GM12878 (cell line): ENCODE data around the gene ASB3. TPM values are rescaled to one million over a fixed set of nuclear protein-coding genes. Genes with fewer than 3 reads are reported as not detected.

Source experiments
- ATAC-seq: fragments of 200-7000 bp; cut with Tn5 transposase; 3 replicates; pipeline ENCODE4 v1.9.1; 2020; ENCODE audit warnings: mild to moderate bottlenecking, moderate library complexity
- BruUV-seq: library from RNA; stranded (reverse); fragments of 400-500 nt; replicated peaks from 2 replicates; lab custom pipeline; 2021; lab: Mats Ljungman, UMichigan
- CTCF ChIA-PET: fragments of 300-600 bp; sonication (Branson Sonifier 250); formaldehyde crosslinking; extraction: SDS; loops from one replicate; lab custom pipeline; 2021; ENCODE audit warnings: inconsistent platforms; lab: Yijun Ruan, JAX
- POLR2A ChIA-PET: fragments of 350-600 bp; formaldehyde crosslinking; extraction: SDS; loops from one replicate; lab custom pipeline; 2021; ENCODE audit warnings: inconsistent platforms; lab: Charles Lee
- RAD21 ChIA-PET: fragments of 300-600 bp; sonication (Branson Sonifier 250); formaldehyde crosslinking; loops from one replicate; lab custom pipeline; 2023; ENCODE audit warnings: antibody characterized with exemption; ENCODE audit not compliant: unreplicated experiment; lab: Charles Lee
- SMC1A ChIA-PET: fragments of 300-600 bp; sonication (Branson Sonifier 250); formaldehyde crosslinking; loops from one replicate; lab custom pipeline; 2023; ENCODE audit not compliant: unreplicated experiment, uncharacterized antibody; lab: Charles Lee
- DNase-seq: peaks from one replicate; pipeline ENCODE4 v3.0.0-alpha.2; 2011; ENCODE audit warnings: low read depth, low spot score
- FAIRE-seq: peaks from 3 replicates; lab custom pipeline; 2011; peaks lifted over from hg19 to GRCh38; lab: Jason Lieb, UNC
- H2AFZ ChIP-seq: 2 replicates; pipeline ENCODE4 v1.6.0; 2011; ENCODE audit warnings: low read depth, low read length, control low read depth; ENCODE audit not compliant: control insufficient read depth
- H3K27ac ChIP-seq: 2 replicates; pipeline ENCODE4 v1.5.1; 2011; ENCODE audit warnings: control low read depth; ENCODE audit not compliant: control insufficient read depth, insufficient read depth
- H3K27me3 ChIP-seq, 2 experiments: replicated peaks in 1 of 2; 2 replicates each; pipeline versions ENCODE4 v1.6.0 to v1.6.1; 2011; ENCODE audit warnings: low read length in 1 of 2; ENCODE audit not compliant: control insufficient read depth in 2 of 2, insufficient read depth in 2 of 2
- H3K36me3 ChIP-seq, 2 experiments: 2 replicates each; pipeline ENCODE4 v1.5.1; 2011; ENCODE audit warnings: low read length in 1 of 2; ENCODE audit not compliant: control insufficient read depth in 2 of 2, insufficient read depth in 2 of 2
- H3K4me1 ChIP-seq: 2 replicates; pipeline ENCODE4 v1.6.1; 2011; ENCODE audit warnings: mild to moderate bottlenecking, low read length, moderate library complexity, mixed read lengths; ENCODE audit not compliant: control insufficient read depth, insufficient read depth
- H3K4me2 ChIP-seq: 2 replicates; pipeline ENCODE4 v1.6.0; 2011; ENCODE audit warnings: control low read depth; ENCODE audit not compliant: control insufficient read depth, insufficient read depth
- H3K4me3 ChIP-seq: fragments of 200-600 bp; sonication (generic); 2 replicates; pipeline ENCODE4 v1.5.1; 2016
- H3K79me2 ChIP-seq: 2 replicates; pipeline ENCODE4 v1.6.0; 2011; ENCODE audit warnings: low read length; ENCODE audit not compliant: control insufficient read depth, insufficient read depth
- H3K9ac ChIP-seq: 2 replicates; pipeline ENCODE4 v1.8.0; 2011; ENCODE audit warnings: low read length, control low read depth, mixed read lengths; ENCODE audit not compliant: control insufficient read depth, insufficient read depth
- H3K9me3 ChIP-seq: replicated peaks from 3 replicates; pipeline ENCODE4 v1.5.1; 2011; ENCODE audit warnings: mild to moderate bottlenecking, low read length; ENCODE audit not compliant: control insufficient read depth, insufficient read depth
- H4K20me1 ChIP-seq: 2 replicates; pipeline ENCODE4 v1.6.0; 2011; ENCODE audit not compliant: control insufficient read depth, insufficient read depth
- CEBPB ChIP-seq, 2 experiments: fragments of 150-350 bp in 1 of 2; IDR thresholded peaks; 2 replicates each; pipeline ENCODE4 v1.6.1; 2012 to 2014; ENCODE audit warnings: low read depth in 2 of 2, low read length in 2 of 2, borderline replicate concordance in 1 of 2, inconsistent platforms in 1 of 2
- CEBPZ ChIP-seq: fragments of 150-350 bp; IDR thresholded peaks from 2 replicates; pipeline ENCODE4 v1.6.1; 2016; ENCODE audit warnings: low read depth, low read length
- CHD2 ChIP-seq: IDR thresholded peaks from 2 replicates; pipeline ENCODE4 v1.6.1; 2011; ENCODE audit warnings: low read depth, low read length, improper control_type of control experiment, borderline replicate concordance
- E4F1 ChIP-seq: fragments of 450-650 bp; IDR thresholded peaks from 2 replicates; pipeline ENCODE4 v1.6.1; 2018; ENCODE audit warnings: borderline replicate concordance, mild to moderate bottlenecking; ENCODE audit not compliant: partially characterized antibody
- ESRRA ChIP-seq: IDR thresholded peaks from 2 replicates; pipeline ENCODE4 v1.6.1; 2012; ENCODE audit warnings: mild to moderate bottlenecking, low read length, improper control_type of control experiment
- HDGF ChIP-seq: fragments of 450-650 bp; IDR thresholded peaks from 2 replicates; pipeline ENCODE4 v1.6.1; 2016; ENCODE audit warnings: antibody characterized with exemption
- IKZF2 ChIP-seq, 2 experiments: fragments of 450-650 bp; IDR thresholded peaks; 2 replicates each; pipeline ENCODE4 v1.6.1; 2017; ENCODE audit warnings: mild to moderate bottlenecking in 2 of 2, moderate library complexity in 2 of 2
- IRF4 ChIP-seq: IDR thresholded peaks from 2 replicates; pipeline ENCODE4 v1.6.1; 2011; ENCODE audit warnings: low read depth, low read length
- KAT2A ChIP-seq: conservative IDR thresholded peaks from 2 replicates; pipeline ENCODE4 v1.6.1; 2011; ENCODE audit warnings: low read depth, low read length; ENCODE audit not compliant: control insufficient read depth
- KLF5 ChIP-seq: fragments of 450-650 bp; IDR thresholded peaks from 2 replicates; pipeline ENCODE4 v1.6.1; 2014; ENCODE audit warnings: mild to moderate bottlenecking; ENCODE audit not compliant: partially characterized antibody
- MXI1 ChIP-seq: fragments of 150-350 bp; IDR thresholded peaks from 2 replicates; pipeline ENCODE4 v1.6.1; 2011; ENCODE audit warnings: low read depth, mild to moderate bottlenecking, inconsistent platforms, low read length, improper control_type of control experiment
- MYB ChIP-seq: fragments of 150-350 bp; IDR thresholded peaks from 2 replicates; pipeline ENCODE4 v1.6.1; 2014; ENCODE audit warnings: mild to moderate bottlenecking, low read depth, low read length, borderline replicate concordance
- NR2C1 ChIP-seq: fragments of 450-650 bp; IDR thresholded peaks from 2 replicates; pipeline ENCODE4 v1.6.1; 2017; ENCODE audit warnings: antibody characterized with exemption, mild to moderate bottlenecking, moderate library complexity
- NR2F1 ChIP-seq: fragments of 450-650 bp; conservative IDR thresholded peaks from 2 replicates; pipeline ENCODE4 v1.6.1; 2017; ENCODE audit warnings: mild to moderate bottlenecking
- NRF1 ChIP-seq: conservative IDR thresholded peaks from 2 replicates; pipeline ENCODE4 v1.6.1; 2011; ENCODE audit warnings: mild to moderate bottlenecking, low read depth, low read length, improper control_type of control experiment
- PAX5 ChIP-seq: IDR thresholded peaks from 2 replicates; pipeline ENCODE4 v1.6.1; 2011; ENCODE audit warnings: low read depth, low read length, borderline replicate concordance
- PML ChIP-seq: IDR thresholded peaks from 2 replicates; pipeline ENCODE4 v1.6.1; 2012; ENCODE audit warnings: low read length, inconsistent platforms
- RAD21 ChIP-seq: IDR thresholded peaks from 2 replicates; pipeline ENCODE4 v1.6.1; 2011; ENCODE audit warnings: mild to moderate bottlenecking, low read depth, low read length, moderate library complexity; ENCODE audit not compliant: insufficient read depth
- ZNF622 ChIP-seq: fragments of 450-650 bp; IDR thresholded peaks from 2 replicates; pipeline ENCODE4 v1.6.1; 2017; ENCODE audit warnings: mild to moderate bottlenecking, inconsistent platforms
- in situ Hi-C: fragments of 300-500 bp; cut with MboI; formaldehyde crosslinking; loops from 9 replicates; pipeline ENCODE4 v1.14.3; 2018; ENCODE audit warnings: mixed read lengths
- intact Hi-C: fragments of 100-400 bp; cut with micrococcal nuclease; formaldehyde crosslinking; loops from one replicate; pipeline ENCODE4 v1.14.2; 2022; ENCODE audit not compliant: unreplicated experiment
- polyA plus RNA-seq, 11 experiments: library from polyadenylated mRNA; depleted of rRNA in 4 of 11; unstranded in 6 of 11; stranded (reverse) in 5 of 11; fragments of >200 nt; fragmentation: Nextera tagmentation in 4 of 11; fragmentation: Illumina TruSeq in 1 of 11; extraction: Ambion mirVana in 4 of 11; extraction: Trizol in 1 of 11; gene quantifications; 1 replicate in 1 of 11; 2 replicates in 10 of 11; pipeline versions ENCODE4 v1.2.1 to v1.2.3, GENCODE V29; 2011 to 2016; ENCODE audit warnings: inconsistent platforms in 2 of 11, missing spikeins in 2 of 11, low read depth in 1 of 11
- total RNA-seq, 4 experiments: library from RNA; depleted of rRNA in 3 of 4; stranded (reverse); fragments of >200 nt in 3 of 4; fragmentation: Illumina TruSeq in 1 of 4; extraction: Trizol in 1 of 4; gene quantifications; 2 replicates each; pipeline versions ENCODE4 v1.2.1 to v1.2.3, GENCODE V29; 2013 to 2021

The ASB3 gene
- total and polyA plus RNA-seq, 10 of the 15 experiments (the other 5 are each of a cell fraction or from before 2014, with no cell fraction given): 16.4 to 30.9 (median 22.6) TPM

GRCh38 chr2:53818854-53819435, 32.2 kb upstream of the ASB3 start (continued):
- TF ChIP-seq E4F1 (no peak), PML (no peak), CHD2 (no peak)

GRCh38 chr2:53813151-53813550, 26.4 kb upstream of the ASB3 start:
- H3K36me3 ChIP-seq: no peaks in the 10 kb centered on the region; a peak in 2 of 4 replicates
- no peak overlapping the region for H2AFZ ChIP-seq
- ChIA-PET SMC1A (no interaction called here), CTCF (interaction anchor here (0.6 kb wide), 1 partner anchor 63 kb away, joined by 3 read pairs; no protein-coding TSS in a partner anchor), POLR2A (no interaction called here), RAD21 (no interaction called here)
- intact Hi-C loops (no loop called here), in situ Hi-C loops (no loop called here)
- DNase-seq (no peak), ATAC-seq (no peak), FAIRE-seq (no peak)
- H3K9ac ChIP-seq: no peak overlapping the region
- no peaks in the 10 kb centered on the region for H3K79me2 ChIP-seq
- H3K9me3 ChIP-seq: no peaks in the 10 kb centered on the region
- no peaks in the 10 kb centered on the region for H4K20me1 ChIP-seq
- TF ChIP-seq KLF5 (no peak), CEBPZ (no peak), CEBPB (IDR thresholded peaks at IDR 0.05; ENCODE audit: borderline replicate concordance in 1 of 2, low read depth in 2 of 2, low read length in 2 of 2) (no peak), PML (no peak), PAX5 (no peak), NR2F1 (no peak), ESRRA (no peak), IKZF2 (IDR thresholded peaks at IDR 0.05) (no peak), MYB (no peak), MXI1 (no peak), HDGF (no peak), ZNF622 (no peak), NR2C1 (no peak), RAD21 (no peak), KAT2A (no peak), NRF1 (no peak), IRF4 (no peak)
- H3K4me3 ChIP-seq: no peak overlapping the region
- no TSS peak for BruUV-seq
- H3K4me1 ChIP-seq: no peaks in the 10 kb centered on the region
- no peak overlapping the region for H3K4me2 ChIP-seq
- no peaks in the 10 kb centered on the region for H3K27me3 ChIP-seq
- no peak overlapping the region for H3K27ac ChIP-seq
